ENCODE measurements around the gene GRIP1.
"Not testable (repeated sequence)": the region's sequence is repeated elsewhere in the genome, so short reads cannot be mapped to it uniquely, and the experiment has no call there.

The GRIP1 gene

DNA sequence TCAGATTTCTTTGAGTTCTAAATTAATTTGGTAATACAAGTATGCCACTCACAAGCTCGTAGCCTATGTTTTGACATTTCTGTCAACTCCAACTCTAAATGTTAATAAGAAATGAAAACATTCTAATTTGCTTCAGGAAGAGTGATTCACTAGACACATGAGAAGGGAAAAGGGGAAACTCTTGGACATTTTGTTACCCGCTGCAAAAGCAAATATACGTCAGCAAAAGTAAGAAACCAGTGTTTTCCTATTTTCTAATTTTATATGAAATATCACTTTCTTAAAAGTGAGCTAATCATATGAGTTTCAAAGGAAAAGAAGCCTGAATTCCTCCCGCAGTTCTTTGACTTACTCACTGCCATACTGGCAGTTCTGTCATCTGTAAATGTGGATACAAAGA is 162.3 kb downstream of the GRIP1 start:
- DNase-seq = no peak

DNA sequence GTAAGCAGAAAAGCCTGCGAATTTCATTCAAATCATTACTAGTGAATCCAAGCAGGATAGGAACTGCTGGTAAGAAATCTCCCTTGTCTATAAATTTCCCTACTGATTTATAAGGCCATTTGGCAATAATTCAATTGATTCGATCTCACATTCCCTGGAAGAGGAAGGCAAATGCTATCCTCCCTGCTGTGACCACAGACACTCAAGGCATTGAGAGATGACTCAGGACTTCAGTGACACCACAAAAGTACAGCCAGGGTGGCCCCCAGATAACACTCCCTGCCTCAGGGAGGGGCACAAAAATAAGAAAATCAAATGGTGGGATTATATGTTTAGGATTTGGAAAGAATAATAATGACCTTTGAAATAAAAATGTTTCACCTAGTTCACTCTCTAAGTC is 162.7 kb downstream of the GRIP1 start:
- no peak for DNase-seq

DNA sequence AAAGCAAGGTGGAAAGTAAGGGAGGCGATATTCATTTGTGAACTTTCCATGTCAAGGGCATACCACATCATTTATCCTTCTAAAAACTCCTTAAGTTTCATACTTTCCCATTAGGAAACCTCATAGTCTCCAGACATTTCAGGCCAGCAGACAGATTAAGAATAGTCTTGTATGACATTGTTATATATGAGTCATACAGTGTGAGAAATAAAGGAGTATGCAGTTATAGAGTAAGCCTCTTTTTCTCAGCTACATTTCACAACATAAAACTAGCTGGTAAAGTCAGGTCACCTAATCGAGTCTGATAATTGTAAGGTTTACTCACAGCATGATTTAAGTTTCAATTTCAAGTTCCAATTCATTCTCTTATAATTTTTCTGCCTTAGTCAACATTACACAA is 164.3 kb downstream of the GRIP1 start:
- DNase-seq = no peak

DNA sequence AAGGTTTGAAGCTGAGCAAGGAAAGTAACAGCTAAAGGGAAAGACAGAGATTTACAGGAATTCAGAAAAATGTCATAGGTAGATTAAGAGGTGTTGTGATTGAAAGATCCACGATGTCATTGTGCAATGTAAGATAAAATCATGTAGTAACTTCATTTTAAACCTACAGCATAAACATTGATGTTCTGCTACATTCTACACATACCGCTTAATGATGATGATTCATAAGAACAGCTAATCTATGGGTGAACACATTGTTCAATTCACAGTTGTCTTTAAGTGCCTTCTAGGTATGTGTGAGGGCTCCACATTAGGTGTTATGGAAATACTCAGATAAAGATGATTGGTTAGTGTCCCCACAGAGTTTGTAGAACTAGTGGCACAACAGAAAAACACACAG is 170.9 kb downstream of the GRIP1 start:
- DNase-seq = no peak

DNA sequence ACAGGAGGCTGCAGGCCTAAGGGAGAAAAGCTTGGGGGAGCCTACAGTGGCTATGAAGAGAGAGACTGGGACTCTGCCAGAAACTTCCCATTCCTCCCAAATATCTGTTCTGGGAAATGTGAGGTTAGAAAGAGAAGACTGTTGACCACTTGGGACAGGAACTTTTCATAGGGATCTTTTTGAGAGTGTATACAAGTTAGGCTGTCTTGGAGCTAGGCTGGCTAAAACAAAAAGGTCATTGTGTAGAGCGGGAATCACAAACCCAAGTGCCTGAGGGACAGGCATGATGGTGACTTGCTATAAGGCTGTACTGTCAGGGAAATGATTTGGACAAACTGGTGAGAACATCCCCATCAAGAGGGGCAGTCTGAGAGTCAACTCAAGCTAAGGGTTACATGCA is 175.1 kb downstream of the GRIP1 start:
- no peak for DNase-seq

DNA sequence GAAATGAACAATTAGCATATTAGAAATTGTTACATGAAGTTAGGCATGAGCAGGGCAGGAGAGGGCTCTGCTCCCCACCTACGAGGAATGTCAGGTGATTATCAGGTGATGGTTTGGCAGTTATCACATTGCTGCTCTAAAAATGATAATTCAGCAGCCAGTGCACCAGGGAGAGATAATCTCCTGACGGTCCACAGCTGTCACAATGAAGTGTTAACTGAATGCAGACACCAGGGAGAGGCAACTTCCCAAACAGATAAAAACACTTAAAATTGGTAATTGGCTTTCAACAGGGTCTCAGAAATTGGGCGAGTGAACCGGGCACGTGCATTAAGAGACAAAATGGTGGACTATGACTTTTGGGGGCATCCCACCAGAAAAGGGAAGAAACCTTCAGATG is 176.0 kb downstream of the GRIP1 start:
- no peak for DNase-seq

DNA sequence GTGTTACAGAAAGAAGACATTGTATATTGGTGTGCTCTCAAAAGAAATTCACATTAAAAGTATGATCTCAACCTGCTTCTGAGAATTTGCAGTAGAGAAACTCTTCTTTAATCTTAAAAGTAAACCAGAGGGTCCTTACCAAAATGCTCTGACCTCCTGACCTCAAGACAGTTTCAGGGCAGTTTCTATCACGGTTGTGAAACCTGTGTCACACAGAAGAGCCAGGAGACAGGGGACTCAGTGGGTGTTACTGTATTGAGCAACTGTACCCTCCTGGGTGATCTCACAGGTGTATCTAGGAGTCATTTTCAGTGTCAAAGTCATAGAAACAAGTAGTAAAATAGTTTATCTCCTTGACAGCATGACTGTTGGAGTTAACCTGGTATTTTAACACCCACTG is 178.0 kb downstream of the GRIP1 start:
- no peak for DNase-seq

DNA sequence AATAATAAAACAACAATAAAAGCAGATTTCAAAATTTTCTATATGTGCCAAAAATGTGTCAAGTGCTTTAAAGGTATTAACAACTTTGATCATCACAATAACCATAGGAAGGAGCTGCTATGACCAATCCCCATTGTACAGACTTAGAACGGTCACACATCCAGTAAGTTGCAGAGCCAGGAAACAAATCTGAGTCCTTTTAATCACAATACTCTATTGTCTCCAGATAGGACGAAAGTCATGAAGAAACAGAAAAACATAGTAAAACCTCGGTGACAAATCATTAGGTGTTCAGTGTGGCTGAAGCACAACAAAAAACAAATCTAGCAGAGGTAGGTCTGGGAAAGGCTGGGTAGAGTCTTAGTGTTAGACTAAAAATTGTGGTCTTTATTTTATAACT is 178.8 kb downstream of the GRIP1 start:
- no peak for DNase-seq

DNA sequence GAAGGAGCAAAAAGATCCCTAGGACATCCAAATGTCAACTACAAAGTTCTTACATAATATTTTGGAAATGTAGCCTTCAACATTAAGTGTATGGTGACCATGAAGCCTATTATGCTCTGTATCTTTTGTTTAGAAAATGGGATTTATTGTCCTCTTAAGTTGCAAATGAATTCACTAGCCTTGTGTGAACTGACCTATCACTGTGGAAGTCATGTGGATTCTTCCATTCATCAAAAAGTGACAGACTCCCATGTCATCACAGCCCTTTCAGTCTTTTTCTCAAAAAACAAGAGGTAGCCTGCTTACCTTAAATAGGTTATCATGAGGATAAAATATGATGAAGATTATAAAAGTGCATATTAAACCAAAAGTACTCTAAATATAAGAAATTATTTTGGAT is 179.9 kb downstream of the GRIP1 start:
- DNase-seq = no peak

DNA sequence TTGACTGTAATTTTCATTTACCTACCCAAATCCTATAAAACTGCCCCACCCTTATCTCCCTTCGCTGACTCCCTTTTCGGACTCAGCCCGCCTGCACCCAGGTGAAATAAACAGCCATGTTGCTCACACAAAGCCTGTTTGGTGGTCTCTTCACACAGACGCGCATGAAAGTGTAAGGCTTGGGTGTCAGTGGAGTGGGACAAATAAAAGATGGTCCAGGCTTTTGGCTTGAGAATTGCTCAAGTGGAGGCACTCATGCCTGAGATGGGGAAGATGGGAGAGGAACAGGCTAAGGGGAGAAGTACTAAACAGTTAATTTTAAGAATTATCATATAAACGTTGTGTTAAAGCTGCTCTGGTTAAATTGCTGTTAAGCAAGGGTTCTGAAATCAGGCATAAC is 180.8 kb downstream of the GRIP1 start:
- DNase-seq = not testable (repeated sequence)

DNA sequence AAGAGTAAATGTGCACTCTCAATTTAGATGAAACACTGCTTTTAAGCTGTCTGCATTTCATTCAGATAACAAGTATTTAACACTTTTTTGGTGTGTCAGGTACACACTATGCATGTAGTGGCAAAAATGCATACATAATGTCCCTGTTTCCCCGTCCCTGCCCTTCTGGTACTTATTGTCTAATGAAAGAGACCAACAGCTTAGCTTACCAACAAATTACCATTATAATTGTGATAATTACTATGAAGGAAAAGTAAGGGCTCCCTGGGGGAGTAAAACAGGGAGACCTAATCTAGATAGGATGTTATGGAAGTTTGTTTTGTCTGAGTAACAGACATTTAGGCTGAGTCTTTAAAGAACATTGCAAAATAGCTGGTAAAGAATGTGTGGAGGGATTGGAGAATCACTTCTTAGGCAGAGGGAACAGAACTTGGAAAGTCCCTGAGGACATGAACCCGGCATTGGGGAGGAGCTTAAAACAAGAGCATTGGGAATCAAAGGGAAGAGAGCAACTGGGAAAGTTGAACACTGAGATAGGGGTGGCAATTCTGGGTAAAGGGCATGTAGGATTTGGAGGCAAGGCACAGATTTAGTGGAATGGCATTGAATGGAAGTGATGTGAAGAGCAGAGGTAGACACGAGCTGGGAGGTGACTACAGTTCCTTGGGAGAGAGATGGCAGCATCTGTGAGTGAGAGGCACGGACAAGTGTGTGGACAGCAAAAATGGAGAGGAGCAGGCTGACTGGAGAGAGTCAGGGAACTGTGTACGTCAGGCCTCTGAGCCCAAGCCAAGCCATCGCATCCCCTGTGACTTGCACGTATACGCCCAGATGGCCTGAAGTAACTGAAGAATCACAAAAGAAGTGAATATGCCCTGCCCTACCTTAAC is 181.6 kb downstream of the GRIP1 start:
- no peak for DNase-seq

DNA sequence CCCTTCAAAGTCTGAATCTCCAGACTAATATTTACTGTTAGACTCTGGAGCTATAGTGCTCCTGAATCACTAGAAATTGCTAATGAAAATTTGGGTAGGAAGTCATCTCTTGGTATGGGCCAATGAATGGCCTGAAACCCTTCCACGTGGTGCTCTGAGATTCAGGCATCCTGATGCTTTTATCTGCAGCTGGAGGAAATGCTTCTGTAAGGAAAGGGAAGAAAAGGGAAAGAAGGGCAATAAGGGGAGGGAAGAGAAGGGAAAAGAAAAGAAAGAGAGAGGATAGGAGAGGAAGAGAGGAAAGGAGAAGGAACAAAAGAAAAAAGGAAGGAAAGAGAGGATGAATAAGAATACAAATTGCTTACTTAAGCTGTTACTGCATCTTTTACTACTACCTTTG is 182.3 kb downstream of the GRIP1 start:
- no peak for DNase-seq

DNA sequence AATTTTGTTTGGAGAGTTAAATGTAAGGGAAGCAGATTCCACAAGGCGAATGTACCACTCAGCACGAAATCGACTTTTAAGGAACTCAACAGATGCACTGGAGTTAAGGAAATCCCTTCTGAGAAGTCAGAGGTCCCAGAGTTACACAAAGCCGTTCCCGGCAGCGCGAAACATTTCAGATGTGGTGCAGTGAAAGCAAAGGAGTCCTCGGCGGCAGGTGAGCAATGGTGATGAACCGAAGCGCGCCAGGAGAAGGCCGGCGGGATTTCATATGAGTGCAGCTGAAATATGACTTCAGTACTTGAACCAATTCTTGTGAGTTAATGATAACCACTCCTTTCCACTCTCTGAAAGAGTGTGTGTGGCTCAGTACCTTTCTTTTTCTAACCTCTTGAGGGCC is 183.2 kb downstream of the GRIP1 start:
- DNase-seq = no peak

DNA sequence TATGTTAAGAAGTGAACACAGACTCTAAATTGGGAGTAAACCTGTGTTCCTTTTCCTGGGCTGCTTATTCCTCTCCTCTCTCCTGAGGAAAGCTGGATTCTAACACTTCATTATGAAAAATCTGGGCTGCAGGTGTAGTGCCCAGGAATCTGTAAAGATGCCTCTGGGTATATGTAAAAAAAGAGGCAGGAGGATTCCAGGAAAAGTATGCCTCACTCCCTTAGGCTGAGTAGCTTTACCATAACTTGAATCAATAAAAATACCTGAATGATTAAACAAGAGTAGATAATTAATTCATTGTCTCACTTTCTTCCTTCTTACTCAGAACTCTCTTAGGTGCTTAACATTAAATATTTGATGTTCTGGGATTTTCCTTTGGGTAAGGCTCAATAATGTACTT is 185.1 kb downstream of the GRIP1 start:
- no peak for DNase-seq

DNA sequence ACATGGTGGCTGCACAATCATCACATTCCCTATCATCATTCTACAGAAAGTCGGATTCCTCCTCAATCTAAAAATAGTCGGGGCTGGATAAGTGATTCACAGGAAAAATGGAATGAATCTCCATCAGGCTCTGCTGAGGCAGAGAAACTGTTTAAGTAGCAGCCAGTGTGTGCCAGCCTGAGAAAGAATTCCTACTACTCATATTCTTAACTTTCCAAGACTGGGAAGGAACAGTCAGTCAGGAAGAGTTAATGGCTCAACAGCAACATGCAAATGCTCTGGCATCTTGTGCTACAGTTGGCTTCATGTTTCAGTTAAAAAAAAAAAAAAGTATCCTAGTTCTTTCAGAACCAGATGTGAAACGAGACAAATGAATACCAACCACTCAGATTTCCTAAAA is 187.0 kb downstream of the GRIP1 start:
- DNase-seq = no peak

DNA sequence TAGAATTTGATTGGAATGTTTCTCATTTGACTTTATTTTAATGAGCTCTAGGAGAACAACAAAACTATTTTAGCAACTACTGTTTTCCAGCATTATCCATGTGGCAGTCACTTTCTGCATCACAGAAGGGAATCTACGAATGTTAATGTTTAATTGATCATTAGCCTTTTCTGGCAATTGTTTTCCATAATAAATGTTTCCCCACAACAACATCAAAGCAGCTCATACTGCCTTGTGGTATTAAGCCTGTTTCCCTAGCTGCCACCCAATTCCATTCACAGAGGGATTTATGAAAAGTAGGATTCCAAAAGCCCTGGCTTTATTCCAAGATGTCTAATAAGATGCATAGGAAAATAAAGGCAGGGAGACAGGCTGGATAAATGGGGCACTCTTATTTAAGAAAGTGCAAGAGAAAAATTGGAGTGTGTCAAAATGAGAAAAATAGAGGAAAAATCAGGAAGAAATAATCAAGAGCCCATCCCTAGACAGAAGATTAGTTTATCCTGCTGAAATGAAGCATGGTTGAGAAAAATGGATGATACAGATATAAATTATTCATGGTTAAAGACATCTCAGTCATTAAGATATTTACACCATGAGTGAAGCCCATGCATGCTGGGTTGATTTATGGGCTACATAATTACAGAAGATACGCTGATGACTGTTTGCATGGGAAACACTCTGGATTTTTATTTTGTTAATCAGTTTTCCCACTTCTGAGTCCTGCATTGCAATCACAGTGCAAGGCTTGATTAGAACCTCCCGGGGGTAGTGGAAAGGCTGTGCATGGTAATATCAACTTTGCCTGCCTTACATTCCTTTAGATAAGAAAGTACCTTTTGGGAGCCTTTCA is 196.3 kb downstream of the GRIP1 start:
- DNase-seq = no peak

DNA sequence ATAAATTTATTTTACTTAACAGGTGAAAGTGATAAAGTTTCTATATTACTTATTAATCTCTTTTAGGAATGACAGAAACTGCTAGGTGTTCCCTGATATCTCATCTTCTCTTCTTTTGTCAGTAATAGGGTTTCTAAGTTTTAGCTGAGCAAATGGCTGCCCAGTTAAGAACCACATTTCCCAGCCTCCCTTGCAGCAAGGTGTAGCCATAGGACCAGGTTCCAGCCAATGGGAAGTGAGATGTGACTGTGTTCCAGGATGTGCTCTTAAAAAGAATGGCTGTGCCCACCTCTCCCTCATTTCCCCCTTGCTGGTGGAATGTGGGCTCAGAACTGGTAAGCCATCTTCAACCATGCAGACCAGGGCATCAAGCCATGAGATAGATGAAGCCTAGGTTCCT is 210.9 kb downstream of the GRIP1 start:
- DNase-seq = no peak

DNA sequence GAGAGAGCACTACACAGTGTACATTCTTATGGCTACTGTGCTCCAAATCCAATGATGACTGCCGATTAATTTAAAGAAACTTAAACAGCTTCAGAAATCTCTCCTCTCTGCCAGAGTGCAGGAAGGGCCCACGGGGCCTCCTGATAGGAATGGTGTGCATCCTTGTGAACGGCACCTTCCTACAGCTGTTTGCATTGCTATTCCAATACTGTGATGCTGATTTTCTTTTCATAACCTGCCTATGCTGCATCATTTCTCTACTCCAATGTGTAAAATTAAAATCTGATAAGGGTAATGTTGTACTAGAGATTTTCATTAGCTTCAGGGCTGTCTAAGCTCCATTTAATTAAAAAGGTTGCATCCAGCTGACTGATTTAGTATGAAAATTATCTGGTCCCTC is 217.5 kb downstream of the GRIP1 start:
- DNase-seq = no peak

DNA sequence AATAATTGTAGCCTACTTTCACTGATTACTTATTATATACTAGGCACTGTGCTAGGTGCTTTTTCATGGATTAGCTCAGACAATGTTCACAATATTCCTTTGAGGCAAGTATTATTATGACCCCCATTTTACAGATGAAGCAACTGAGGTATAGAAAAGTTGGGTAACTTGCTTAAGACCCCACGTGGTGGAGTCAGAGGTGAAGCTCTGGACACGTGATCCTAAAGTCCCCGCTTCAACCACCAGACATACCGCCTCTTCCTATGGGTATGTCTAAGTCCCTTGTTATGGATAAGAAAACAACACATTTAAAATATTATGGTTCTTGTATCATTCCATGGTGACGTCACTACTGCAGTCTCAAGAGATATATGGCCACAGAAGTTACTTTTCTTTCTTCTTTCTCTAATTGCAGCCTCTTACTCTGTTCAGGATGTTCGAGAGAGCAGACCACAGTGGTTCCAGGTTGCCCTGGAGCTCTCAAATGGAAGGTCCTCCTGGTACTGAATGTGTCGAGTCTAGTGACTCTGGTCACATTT is 218.9 kb downstream of the GRIP1 start:
- no peak for DNase-seq

DNA sequence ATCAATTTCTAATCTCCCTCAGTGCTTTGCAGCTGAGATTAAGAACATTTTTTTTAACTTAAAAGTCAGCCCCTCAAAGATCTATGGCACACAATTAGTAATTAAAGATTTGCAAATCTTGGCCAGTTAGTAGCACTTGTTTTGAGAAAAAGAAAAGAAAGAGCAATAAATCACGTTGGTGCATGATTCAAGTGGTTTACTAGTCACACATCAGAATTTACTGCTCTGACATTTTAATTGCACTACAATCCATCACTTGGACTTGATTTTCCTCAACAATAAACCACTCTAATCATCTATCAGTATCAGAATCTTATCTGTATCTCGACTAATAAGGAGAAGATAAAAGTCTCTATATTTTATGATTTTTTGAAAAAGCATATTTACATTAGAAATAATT is 222.3 kb downstream of the GRIP1 start:
- DNase-seq = no peak

DNA sequence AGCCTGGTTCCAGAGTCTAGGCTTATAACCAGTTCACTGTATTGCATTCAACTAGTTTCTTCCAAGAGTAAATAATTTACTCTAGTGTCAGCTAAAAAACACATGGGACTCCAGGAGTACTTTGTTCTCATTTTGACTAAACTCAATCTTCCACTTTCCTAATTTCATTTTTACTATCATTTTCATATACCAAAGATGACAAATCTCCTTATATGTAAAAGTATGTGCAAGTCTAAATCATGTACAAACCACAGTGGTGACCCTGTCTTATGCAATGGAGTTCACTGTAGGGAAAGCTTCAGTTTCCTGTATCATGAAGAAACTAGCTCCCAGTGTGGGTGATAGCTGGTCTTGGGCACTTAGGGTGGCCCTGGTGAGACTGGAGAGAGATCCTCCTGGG is 225.0 kb downstream of the GRIP1 start:
- no peak for DNase-seq

DNA sequence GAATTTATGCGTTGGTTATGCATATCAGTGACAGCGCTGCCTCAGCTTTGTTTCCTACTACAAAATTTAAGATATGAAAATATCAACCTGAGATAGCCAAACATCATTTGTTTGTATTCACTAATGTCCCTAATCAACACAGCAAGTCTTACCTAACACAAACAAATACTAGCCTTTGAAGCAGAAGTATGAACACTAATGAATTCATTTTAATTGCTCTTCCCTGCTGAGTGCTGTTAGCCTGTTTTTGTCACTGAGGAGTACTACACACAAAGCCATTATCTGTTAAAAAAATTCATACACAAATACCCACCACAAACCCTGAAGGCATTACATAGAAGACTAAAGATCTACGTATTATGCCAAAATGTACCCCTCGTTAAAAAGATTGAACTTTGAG is 225.8 kb downstream of the GRIP1 start:
- DNase-seq = no peak

DNA sequence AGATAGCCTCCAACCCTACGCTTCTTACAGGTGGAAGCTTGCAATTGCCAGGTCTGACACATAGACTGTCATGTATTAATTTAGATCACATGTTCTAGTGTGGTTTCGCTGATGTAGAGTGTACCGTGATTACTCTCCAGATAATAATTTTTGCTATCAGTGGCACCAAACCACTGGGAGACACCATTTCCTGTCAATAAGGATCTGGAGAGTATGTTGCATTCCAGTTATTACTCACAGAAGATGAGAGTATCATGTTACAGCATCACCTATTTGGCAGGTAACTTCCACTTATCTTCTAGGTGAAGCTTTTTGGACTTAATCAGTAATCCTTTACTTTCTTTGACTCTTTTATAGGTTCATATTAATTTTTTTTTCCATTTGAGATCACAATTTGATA is 229.3 kb downstream of the GRIP1 start:
- DNase-seq = no peak

DNA sequence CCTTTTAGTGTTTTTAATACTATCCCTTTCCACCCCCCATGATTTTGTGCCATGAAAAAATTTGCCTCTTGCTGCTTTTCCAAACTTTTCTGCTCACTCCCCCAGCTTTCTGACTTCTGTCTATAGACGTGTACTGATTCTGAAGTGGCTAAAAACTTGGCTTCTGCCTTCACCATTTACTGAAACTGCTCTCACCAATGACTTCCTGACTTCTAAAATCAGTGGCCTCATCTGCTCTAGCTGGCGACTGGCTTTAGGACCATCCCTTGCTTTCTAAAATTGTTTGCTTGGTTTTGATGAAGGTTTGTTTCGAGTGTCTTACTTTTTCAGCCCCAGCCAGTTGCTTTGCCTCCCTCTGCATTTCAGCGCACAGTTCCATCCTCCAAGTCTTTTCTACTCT is 231.2 kb downstream of the GRIP1 start:
- no peak for DNase-seq

Data from stimulated activated naive CD4-positive, alpha-beta T cell (primary cell).